ENCODE data around the gene PARM1. TPM values are rescaled to one million over a fixed set of nuclear protein-coding genes. Genes with fewer than 3 reads are reported as not detected.
"Not testable (repeated sequence)": the region's sequence is repeated elsewhere in the genome, so short reads cannot be mapped to it uniquely, and the experiment has no call there.

The PARM1 gene
- total RNA-seq, 1 donor from 2014 or later = 28.7 TPM

GRCh38 chr4:74971862-74972261 is 38.9 kb downstream of the PARM1 start:
- Histone ChIP-seq H3K36me3 (ENCODE audit: control insufficient read depth in 3 of 3, insufficient read depth in 3 of 3, low read length in 3 of 3) (no peaks in the 10 kb centered on the region), H3K4me1 (ENCODE audit: control insufficient read depth in 3 of 3, insufficient read depth in 3 of 3, low read length in 3 of 3) (peaks cover 26 to 47% (median 37%) of the 10 kb centered on the region in 3 donors), H3K4me3 (ENCODE audit: low read length in 3 of 3) (no peak overlapping the region), H3K9me3 (ENCODE audit: control insufficient read depth in 3 of 3, low read length in 3 of 3) (no peaks in the 10 kb centered on the region), H3K27ac (ENCODE audit: low read depth, low read length) (no peak overlapping the region), H3K9ac (ENCODE audit: low read depth in 1 of 3, low read length in 3 of 3) (no peak overlapping the region), H3K27me3 (ENCODE audit: control insufficient read depth in 3 of 3, insufficient read depth in 3 of 3, low read length in 3 of 3) (no peaks in the 10 kb centered on the region)

DNA sequence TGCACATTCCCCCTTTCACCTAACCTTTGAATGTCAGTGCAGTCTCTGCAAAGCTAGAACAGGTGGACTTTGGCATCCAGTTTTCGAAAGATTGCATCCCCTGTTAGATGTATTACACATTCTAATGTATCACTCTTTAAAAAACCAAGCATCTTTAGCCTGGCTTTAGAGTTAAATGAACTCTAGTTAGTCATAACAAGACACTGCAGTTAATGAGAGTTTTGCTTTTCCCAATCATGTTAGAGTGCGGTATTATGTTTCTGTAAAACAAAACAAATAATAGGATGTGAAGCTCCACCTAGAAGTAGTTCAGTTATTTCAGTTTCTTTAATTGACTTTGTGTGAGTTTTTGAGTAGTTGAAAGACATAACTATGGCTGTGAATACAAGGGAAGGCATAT is 42.2 kb downstream of the PARM1 start:
- Histone ChIP-seq H3K4me3 (ENCODE audit: low read length in 3 of 3) (no peak overlapping the region), H3K27ac (ENCODE audit: low read depth, low read length) (no peak overlapping the region), H3K9me3 (ENCODE audit: control insufficient read depth in 3 of 3, low read length in 3 of 3) (no peaks in the 10 kb centered on the region), H3K36me3 (ENCODE audit: control insufficient read depth in 3 of 3, insufficient read depth in 3 of 3, low read length in 3 of 3) (no peaks in the 10 kb centered on the region), H3K4me1 (ENCODE audit: control insufficient read depth in 3 of 3, insufficient read depth in 3 of 3, low read length in 3 of 3) (peaks cover 7 to 30% (median 13%) of the 10 kb centered on the region in 3 donors), H3K27me3 (ENCODE audit: control insufficient read depth in 3 of 3, insufficient read depth in 3 of 3, low read length in 3 of 3) (no peaks in the 10 kb centered on the region), H3K9ac (ENCODE audit: low read depth in 1 of 3, low read length in 3 of 3) (no peak overlapping the region)

DNA sequence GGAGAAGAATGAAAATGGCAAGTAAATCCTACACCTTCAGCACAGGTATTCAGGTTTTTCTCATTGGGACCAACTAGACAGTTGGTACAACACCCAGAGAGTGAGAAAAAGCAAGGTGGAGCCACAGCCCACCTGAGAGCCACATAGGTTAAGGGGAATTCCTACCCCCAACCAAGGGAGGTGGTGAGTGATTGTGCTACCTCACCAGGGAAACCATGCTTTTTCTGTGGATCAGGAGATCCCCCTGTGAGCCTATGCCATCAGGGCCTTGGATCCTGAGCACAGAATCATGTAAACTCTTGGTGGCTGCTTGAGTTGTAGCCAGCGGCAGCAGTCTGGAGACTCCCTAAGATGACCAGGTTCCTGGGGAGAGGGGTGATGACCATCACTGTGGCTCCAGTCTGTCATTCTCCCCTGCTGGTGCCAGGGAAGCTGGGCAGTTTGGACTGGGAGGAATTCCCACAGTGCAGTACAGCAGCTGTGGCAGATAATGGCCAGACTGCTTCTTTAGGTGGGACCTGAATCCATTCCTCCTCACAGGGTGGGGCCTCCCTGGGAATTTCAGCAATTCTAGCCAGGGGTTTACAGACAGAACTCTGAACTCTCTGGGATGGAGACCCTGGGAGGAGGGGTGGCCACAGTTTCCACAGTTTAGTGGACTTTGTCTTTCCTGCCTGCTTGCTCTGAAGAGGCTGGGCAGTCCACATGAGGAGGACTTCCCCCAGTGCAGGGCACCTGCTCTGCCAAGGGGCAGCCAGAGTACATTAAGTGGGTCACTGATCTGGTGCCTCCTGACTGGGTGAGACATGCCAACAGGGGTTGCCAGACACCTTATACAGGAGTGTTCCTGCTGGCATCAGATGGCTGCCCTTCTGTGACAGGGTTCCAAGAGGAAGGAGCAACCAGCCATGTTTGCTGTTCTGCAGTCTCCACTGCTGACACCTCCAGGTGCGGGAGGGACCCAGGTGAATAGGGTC is 43.2 kb downstream of the PARM1 start:
- Histone ChIP-seq H3K4me1 (ENCODE audit: control insufficient read depth in 3 of 3, insufficient read depth in 3 of 3, low read length in 3 of 3) (peaks cover 0 to 19% (median 5%) of the 10 kb centered on the region in 3 donors), H3K9me3 (ENCODE audit: control insufficient read depth in 3 of 3, low read length in 3 of 3) (no peaks in the 10 kb centered on the region), H3K4me3 (ENCODE audit: low read length in 3 of 3) (no peak overlapping the region), H3K9ac (ENCODE audit: low read depth in 1 of 3, low read length in 3 of 3) (no peak overlapping the region), H3K36me3 (ENCODE audit: control insufficient read depth in 3 of 3, insufficient read depth in 3 of 3, low read length in 3 of 3) (no peaks in the 10 kb centered on the region), H3K27ac (ENCODE audit: low read depth, low read length) (no peak overlapping the region), H3K27me3 (ENCODE audit: control insufficient read depth in 3 of 3, insufficient read depth in 3 of 3, low read length in 3 of 3) (no peaks in the 10 kb centered on the region)

GRCh38 chr4:74982546-74983252 is 49.8 kb downstream of the PARM1 start:
- no peaks in the 10 kb centered on the region for H3K27me3 ChIP-seq (ENCODE audit: control insufficient read depth in 3 of 3, insufficient read depth in 3 of 3, low read length in 3 of 3)
- no peak overlapping the region for H3K4me3 ChIP-seq (ENCODE audit: low read length in 3 of 3)

GRCh38 chr4:74983253-74983635 is 50.3 kb downstream of the PARM1 start:
- H3K9ac ChIP-seq (ENCODE audit: low read depth in 1 of 3, low read length in 3 of 3) = no peak overlapping the region
- H3K9me3 ChIP-seq (ENCODE audit: control insufficient read depth in 3 of 3, low read length in 3 of 3) = no peaks in the 10 kb centered on the region
- peaks cover 0 to 3% (median 0%) of the 10 kb centered on the region in 3 donors for H3K4me1 ChIP-seq (ENCODE audit: control insufficient read depth in 3 of 3, insufficient read depth in 3 of 3, low read length in 3 of 3)
- H3K36me3 ChIP-seq (ENCODE audit: control insufficient read depth in 3 of 3, insufficient read depth in 3 of 3, low read length in 3 of 3) = no peaks in the 10 kb centered on the region
- no peak overlapping the region for H3K27ac ChIP-seq (ENCODE audit: low read depth, low read length)
- H3K27me3 ChIP-seq (ENCODE audit: control insufficient read depth in 3 of 3, insufficient read depth in 3 of 3, low read length in 3 of 3) = no peaks in the 10 kb centered on the region
- H3K4me3 ChIP-seq (ENCODE audit: low read length in 3 of 3) = no peak overlapping the region

More at GRCh38 chr4:74982546-74983252, 49.8 kb downstream of the PARM1 start:
- Histone ChIP-seq H3K9me3 (ENCODE audit: control insufficient read depth in 3 of 3, low read length in 3 of 3) (no peaks in the 10 kb centered on the region), H3K9ac (ENCODE audit: low read depth in 1 of 3, low read length in 3 of 3) (no peak overlapping the region), H3K27ac (ENCODE audit: low read depth, low read length) (no peak overlapping the region), H3K4me1 (ENCODE audit: control insufficient read depth in 3 of 3, insufficient read depth in 3 of 3, low read length in 3 of 3) (no peaks in the 10 kb centered on the region), H3K36me3 (ENCODE audit: control insufficient read depth in 3 of 3, insufficient read depth in 3 of 3, low read length in 3 of 3) (no peaks in the 10 kb centered on the region)

DNA sequence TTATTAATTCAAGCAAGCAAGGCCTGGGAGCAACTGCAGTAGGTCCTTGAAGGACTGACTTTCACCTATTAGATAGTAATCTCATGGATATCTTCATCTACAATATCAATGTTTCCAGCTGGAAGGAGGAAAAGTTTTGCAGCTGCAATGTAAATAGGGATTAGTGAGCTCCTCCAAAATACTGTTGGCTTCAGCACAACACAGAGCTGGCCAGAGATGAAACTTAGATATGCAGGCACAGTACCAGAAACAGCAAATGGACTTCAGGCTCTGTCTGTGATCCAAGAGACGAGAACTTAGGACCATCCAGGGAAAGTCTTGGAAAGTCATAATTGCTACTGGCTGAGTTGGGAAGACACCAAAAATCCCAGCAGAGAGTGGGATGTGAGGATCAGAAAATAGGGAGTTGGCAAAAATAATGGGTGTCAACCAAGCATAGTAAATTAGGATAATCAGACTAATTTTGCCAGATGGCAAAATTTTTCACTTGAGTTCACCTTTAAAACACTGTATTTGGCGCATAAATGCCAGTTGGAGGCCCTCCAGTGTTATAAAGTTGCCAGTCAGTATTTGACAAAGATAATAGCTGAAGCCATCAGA is 57.5 kb downstream of the PARM1 start:
- Histone ChIP-seq H3K4me1 (ENCODE audit: control insufficient read depth in 3 of 3, insufficient read depth in 3 of 3, low read length in 3 of 3) (peaks cover 10 to 31% (median 11%) of the 10 kb centered on the region in 3 donors), H3K9ac (ENCODE audit: low read depth in 1 of 3, low read length in 3 of 3) (no peak overlapping the region), H3K27ac (ENCODE audit: low read depth, low read length) (no peak overlapping the region), H3K36me3 (ENCODE audit: control insufficient read depth in 3 of 3, insufficient read depth in 3 of 3, low read length in 3 of 3) (no peaks in the 10 kb centered on the region), H3K9me3 (ENCODE audit: control insufficient read depth in 3 of 3, low read length in 3 of 3) (peaks cover 0 to 3% (median 0%) of the 10 kb centered on the region in 3 donors), H3K27me3 (ENCODE audit: control insufficient read depth in 3 of 3, insufficient read depth in 3 of 3, low read length in 3 of 3) (no peaks in the 10 kb centered on the region), H3K4me3 (ENCODE audit: low read length in 3 of 3) (no peak overlapping the region)

- H3K4me1 ChIP-seq (ENCODE audit: control insufficient read depth in 3 of 3, insufficient read depth in 3 of 3, low read length in 3 of 3) = peaks cover 10 to 24% (median 11%) of the 10 kb centered on the region in 3 donors
- not testable (repeated sequence) for H3K9me3 ChIP-seq (ENCODE audit: control insufficient read depth in 3 of 3, low read length in 3 of 3); H3K27ac ChIP-seq (ENCODE audit: low read depth, low read length); H3K36me3 ChIP-seq (ENCODE audit: control insufficient read depth in 3 of 3, insufficient read depth in 3 of 3, low read length in 3 of 3); H3K27me3 ChIP-seq (ENCODE audit: control insufficient read depth in 3 of 3, insufficient read depth in 3 of 3, low read length in 3 of 3); H3K9ac ChIP-seq (ENCODE audit: low read depth in 1 of 3, low read length in 3 of 3); H3K4me3 ChIP-seq (ENCODE audit: low read length in 3 of 3)
Observed at GRCh38 chr4:74994436-74994835, 61.5 kb downstream of the PARM1 start.

DNA sequence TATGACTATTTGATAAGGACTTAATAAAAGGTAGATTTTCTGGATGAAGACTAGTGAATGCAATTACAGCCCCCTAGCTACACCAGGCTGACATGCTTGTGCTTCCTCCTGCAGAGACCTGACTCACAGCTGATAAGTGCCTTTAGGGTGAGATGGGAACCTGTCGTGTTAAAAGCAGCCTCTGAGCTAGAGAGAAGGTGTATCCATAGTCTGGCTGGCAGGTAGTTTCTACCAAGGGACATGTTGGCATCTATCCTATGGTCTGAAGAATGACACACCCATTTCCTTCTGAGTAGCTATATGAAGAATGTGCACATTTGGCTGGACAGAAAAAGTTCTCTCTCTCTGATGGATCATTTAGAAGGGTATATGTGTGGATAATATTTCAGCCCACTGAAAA is 64.1 kb downstream of the PARM1 start:
- Histone ChIP-seq H3K36me3 (ENCODE audit: control insufficient read depth in 3 of 3, insufficient read depth in 3 of 3, low read length in 3 of 3) (no peaks in the 10 kb centered on the region), H3K4me3 (ENCODE audit: low read length in 3 of 3) (no peak overlapping the region), H3K27me3 (ENCODE audit: control insufficient read depth in 3 of 3, insufficient read depth in 3 of 3, low read length in 3 of 3) (no peaks in the 10 kb centered on the region), H3K4me1 (ENCODE audit: control insufficient read depth in 3 of 3, insufficient read depth in 3 of 3, low read length in 3 of 3) (peaks cover 0 to 11% (median 0%) of the 10 kb centered on the region in 3 donors), H3K27ac (ENCODE audit: low read depth, low read length) (no peak overlapping the region), H3K9ac (ENCODE audit: low read depth in 1 of 3, low read length in 3 of 3) (no peak overlapping the region), H3K9me3 (ENCODE audit: control insufficient read depth in 3 of 3, low read length in 3 of 3) (peaks cover 0 to 3% (median 0%) of the 10 kb centered on the region in 3 donors)

- Histone ChIP-seq H3K9me3 (ENCODE audit: control insufficient read depth in 3 of 3, low read length in 3 of 3) (peaks cover 0 to 2% (median 0%) of the 10 kb centered on the region in 3 donors), H3K4me3 (ENCODE audit: low read length in 3 of 3) (no peak overlapping the region), H3K4me1 (ENCODE audit: control insufficient read depth in 3 of 3, insufficient read depth in 3 of 3, low read length in 3 of 3) (peaks cover 0 to 18% (median 0%) of the 10 kb centered on the region in 3 donors), H3K27me3 (ENCODE audit: control insufficient read depth in 3 of 3, insufficient read depth in 3 of 3, low read length in 3 of 3) (no peaks in the 10 kb centered on the region), H3K9ac (ENCODE audit: low read depth in 1 of 3, low read length in 3 of 3) (no peak overlapping the region), H3K36me3 (ENCODE audit: control insufficient read depth in 3 of 3, insufficient read depth in 3 of 3, low read length in 3 of 3) (no peaks in the 10 kb centered on the region), H3K27ac (ENCODE audit: low read depth, low read length) (no peak overlapping the region)
Observed at GRCh38 chr4:74997948-74998729, 65.2 kb downstream of the PARM1 start.

All from skeletal muscle tissue (tissue), 4 donors.